Gastrocnemius medialis (tissue), 4 donors: ENCODE data around the gene SEC16A.

ENCODE experiments used
- CTCF ChIP-seq, 5 experiments: fragments of 450-650 bp in 3 of 5; fragments of 200-600 bp in 2 of 5; sonication (generic) in 2 of 5; IDR thresholded peaks in 4 of 5; conservative IDR thresholded peaks in 1 of 5; 1 replicate in 4 of 5; 2 replicates in 1 of 5; pipeline ENCODE4 v1.5.1; 2016 to 2019; ENCODE audit warnings: antibody characterized with exemption in 5 of 5, mild to moderate bottlenecking in 3 of 5, moderate library complexity in 3 of 5
- POLR2A ChIP-seq, 2 donors: fragments of 450-650 bp; IDR thresholded peaks; one replicate each; pipeline ENCODE4 v1.6.1; 2017; ENCODE audit warnings: antibody characterized with exemption in 2 of 2, mild to moderate bottlenecking in 2 of 2, moderate library complexity in 2 of 2

GRCh38 chr9:136513191-136513590 lies 30.4 kb upstream of the SEC16A start:
- no peak for TF ChIP-seq CTCF (IDR thresholded peaks at IDR 0.05 in 4 of 5, conservative IDR thresholded peaks at IDR 0.05 in 1 of 5)
- no peak for TF ChIP-seq POLR2A (IDR thresholded peaks at IDR 0.05)
